Mammary epithelial cell (primary cell): ENCODE data around the gene KLF13.

ENCODE experiments used
- CTCF ChIP-seq, 2 donors: IDR thresholded peaks in 1 of 2; conservative IDR thresholded peaks in 1 of 2; 2 replicates each; pipeline ENCODE4 v1.5.1; 2011 to 2012; ENCODE audit warnings: inconsistent platforms in 2 of 2, low read length in 2 of 2, mild to moderate bottlenecking in 2 of 2, control low read depth in 1 of 2, low read depth in 1 of 2; ENCODE audit not compliant: insufficient read depth in 1 of 2; ENCODE audit errors: extremely low read depth in 1 of 2
- EZH2 ChIP-seq: IDR thresholded peaks from 2 replicates; pipeline ENCODE4 v1.6.1; 2012; ENCODE audit warnings: low read length, inconsistent platforms, borderline replicate concordance

GRCh38 chr15:31379042-31379441 lies 52.4 kb downstream of the KLF13 start:
- no peak for TF ChIP-seq CTCF (conservative IDR thresholded peaks at IDR 0.05 in 1 of 2, IDR thresholded peaks at IDR 0.05 in 1 of 2; ENCODE audit: extremely low read depth in 1 of 2, insufficient read depth in 1 of 2, low read depth in 1 of 2, low read length in 2 of 2)
- TF ChIP-seq EZH2: no peak
